Aorta (tissue), 5 donors: Measurements from ENCODE around the gene HEATR5A. TPM values are rescaled to one million over a fixed set of nuclear protein-coding genes. Genes with fewer than 3 reads are reported as not detected.

ENCODE experiments used
- ATAC-seq: fragments of 200-7000 bp; cut with Tn5 transposase; one replicate; pipeline ENCODE4 v1.9.1; 2022; ENCODE audit warnings: moderate library complexity; ENCODE audit not compliant: low FRiP score
- DNase-seq, 2 donors: peaks; one replicate each; pipeline ENCODE4 v3.0.0-alpha.2; 2020
- H3K27ac ChIP-seq, 2 donors: one replicate each; pipeline ENCODE4 v1.5.1; 2013; ENCODE audit warnings: low read length in 2 of 2, mild to moderate bottlenecking in 2 of 2, moderate library complexity in 2 of 2, control low read depth in 1 of 2, inconsistent platforms in 1 of 2, low read depth in 1 of 2
- H3K27me3 ChIP-seq, 2 donors: one replicate each; pipeline ENCODE4 v1.6.1; 2013; ENCODE audit warnings: control low read depth in 1 of 2, low read length in 1 of 2, mild to moderate bottlenecking in 1 of 2, moderate library complexity in 1 of 2; ENCODE audit not compliant: insufficient read depth in 2 of 2, control insufficient read depth in 1 of 2
- H3K36me3 ChIP-seq, 2 donors: one replicate each; pipeline ENCODE4 v1.6.1; 2013; ENCODE audit warnings: control low read depth in 1 of 2, low read length in 1 of 2, mild to moderate bottlenecking in 1 of 2; ENCODE audit not compliant: insufficient read depth in 2 of 2, control insufficient read depth in 1 of 2
- H3K4me1 ChIP-seq, 2 donors: one replicate each; pipeline ENCODE4 v1.6.1; 2013; ENCODE audit warnings: low read length in 2 of 2, control low read depth in 1 of 2, mild to moderate bottlenecking in 1 of 2, moderate library complexity in 1 of 2; ENCODE audit not compliant: insufficient read depth in 2 of 2, control insufficient read depth in 1 of 2
- H3K4me3 ChIP-seq, 2 donors: one replicate each; pipeline ENCODE4 v1.5.1; 2013; ENCODE audit warnings: low read length in 2 of 2, control low read depth in 1 of 2, mild to moderate bottlenecking in 1 of 2
- H3K9me3 ChIP-seq: one replicate; pipeline ENCODE4 v1.6.1; 2013; ENCODE audit warnings: mild to moderate bottlenecking, low read length; ENCODE audit not compliant: control insufficient read depth
- WGBS, 2 donors: extraction: QIAGEN DNeasy Blood & Tissue Kit; methylation state at CpG; one replicate each; pipeline ENCODE4 v1.1.7; 2013; 5-methylcytosine and 5-hydroxymethylcytosine counted together
- intact Hi-C, 2 donors: fragments of 100-400 bp; cut with DNase I; formaldehyde crosslinking; loops; one replicate each; pipeline versions ENCODE4 v1.14.2 to v1.15.0; 2022
- polyA plus RNA-seq, 2 donors: library from polyadenylated mRNA; stranded (reverse); fragments of 200-250 nt; gene quantifications; one replicate each; pipeline ENCODE4 v1.2.3, GENCODE V29; 2013
- total RNA-seq, 2 donors: library from RNA; stranded (reverse); fragmentation: NEBNext Ultra II Directional; extraction: Animal tissue kit (Norgen Biotek cat#: 25700); gene quantifications; one replicate each; pipeline ENCODE4 v1.2.1, GENCODE V29; 2021
- donor health status: healthy with polysubstance abuse.
- donor health status: Bipolar disorder and iron deficiency.
- donor health status: DM: no; HTN: no; CAD: no.
- donor health status: DM: no; HTN: no; CAD: no.
- donor health status: DM: yes; HTN: yes; CAD: no.

HEATR5A gene
- total and polyA plus RNA-seq, 4 donors = 7.5 to 53.0 (median 25.3) TPM

GRCh38 chr14:31297112-31297511 lies 123.2 kb downstream of the HEATR5A start:
- ATAC-seq (no peak), DNase-seq (no peak)
- peaks cover 0 to 3% of the 10 kb centered on the region in 2 donors for H3K4me1 ChIP-seq
- 85% methylated on average over 6 of the region's 6 CpGs for WGBS, 2 donors
- no peaks in the 10 kb centered on the region for H3K9me3 ChIP-seq
- H3K27me3 ChIP-seq = no peaks in the 10 kb centered on the region
- no peaks in the 10 kb centered on the region for H3K36me3 ChIP-seq
- no peak overlapping the region for H3K27ac ChIP-seq
- H3K4me3 ChIP-seq = no peak overlapping the region
- intact Hi-C loops = no loop called here

- 12 to 14% methylated on average over 7 of the region's 7 CpGs for WGBS, 2 donors
- Histone ChIP-seq H3K4me3 (no peak overlapping the region), H3K27ac (peak overlapping the region in 1 of 2 donors; percentile 33), H3K27me3 (no peaks in the 10 kb centered on the region), H3K36me3 (no peaks in the 10 kb centered on the region), H3K9me3 (no peaks in the 10 kb centered on the region), H3K4me1 (peaks cover 0 to 3% of the 10 kb centered on the region in 2 donors)
- ATAC-seq (no peak), DNase-seq (no peak)
- intact Hi-C loops = no loop called here
Observed at GRCh38 chr14:31294746-31295405, 125.5 kb downstream of the HEATR5A start.

- no peak overlapping the region for H3K4me3 ChIP-seq
- H3K9me3 ChIP-seq = no peaks in the 10 kb centered on the region
- WGBS, 2 donors = 60 to 68% methylated on average over 3 of the region's 3 CpGs
- H3K4me1 ChIP-seq = peaks cover 0 to 3% of the 10 kb centered on the region in 2 donors
- intact Hi-C loops = no loop called here
- no peaks in the 10 kb centered on the region for H3K36me3 ChIP-seq
- DNase-seq (no peak), ATAC-seq (no peak)
- H3K27me3 ChIP-seq = no peaks in the 10 kb centered on the region
- H3K27ac ChIP-seq = no peak overlapping the region
Observed at GRCh38 chr14:31292937-31293616, 127.3 kb downstream of the HEATR5A start.

GRCh38 chr14:31291210-31291609 lies 129.1 kb downstream of the HEATR5A start:
- DNase-seq (no peak), ATAC-seq (no peak)
- Histone ChIP-seq H3K27me3 (no peaks in the 10 kb centered on the region), H3K36me3 (no peaks in the 10 kb centered on the region), H3K4me1 (peaks cover 0 to 3% of the 10 kb centered on the region in 2 donors), H3K27ac (no peak overlapping the region), H3K4me3 (no peak overlapping the region), H3K9me3 (no peaks in the 10 kb centered on the region)
- intact Hi-C loops = no loop called here

- H3K27ac ChIP-seq = no peak overlapping the region
- WGBS, 2 donors = 91 to 93% methylated on average over 4 of the region's 4 CpGs
- no peak for ATAC-seq
- H3K4me3 ChIP-seq = no peak overlapping the region
- H3K36me3 ChIP-seq = no peaks in the 10 kb centered on the region
- H3K4me1 ChIP-seq = peaks cover 0 to 2% of the 10 kb centered on the region in 2 donors
- DNase-seq = no peak
- intact Hi-C loops = no loop called here
- H3K9me3 ChIP-seq = no peaks in the 10 kb centered on the region
- H3K27me3 ChIP-seq = no peaks in the 10 kb centered on the region
Observed at GRCh38 chr14:31287294-31287972, 132.9 kb downstream of the HEATR5A start.

DNA sequence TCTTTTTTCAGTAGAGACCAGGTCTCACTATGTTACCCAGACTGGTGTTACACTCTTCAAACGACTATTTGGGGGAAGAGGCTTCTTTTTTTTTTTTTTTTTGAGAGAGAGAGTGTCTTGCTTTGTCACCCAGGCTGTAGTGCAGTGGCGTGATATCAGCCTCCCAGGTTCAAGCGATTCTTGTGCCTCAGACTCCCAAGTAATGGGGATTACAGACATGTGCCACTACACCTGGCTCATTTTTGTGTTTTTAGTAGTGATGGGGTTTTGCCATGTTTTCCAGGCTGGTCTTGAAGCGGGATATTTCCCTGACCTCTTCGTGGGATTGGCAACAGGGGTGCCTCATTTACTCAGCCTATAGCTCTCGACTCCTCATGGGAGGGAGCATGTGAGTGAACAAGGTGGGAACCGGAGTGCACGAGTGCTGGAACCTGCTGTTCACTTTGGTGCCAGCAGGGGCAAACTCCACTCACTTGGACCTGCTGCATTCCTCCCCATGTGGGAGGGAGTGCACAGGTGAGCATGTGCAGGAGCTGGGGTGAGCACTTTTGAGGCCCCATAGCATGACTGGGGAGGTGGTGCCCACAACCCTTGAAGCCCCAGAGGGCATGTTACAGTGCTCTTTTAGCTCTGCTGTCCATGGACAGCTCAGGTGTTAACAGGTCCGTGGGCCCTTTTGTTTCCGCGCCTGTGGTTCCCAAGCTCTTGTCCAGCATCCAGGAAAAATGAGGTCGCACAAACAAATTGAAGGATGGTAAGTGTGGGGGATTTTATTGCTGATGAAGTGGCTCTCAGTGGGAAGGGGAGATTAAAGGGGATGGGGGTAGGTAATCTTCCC lies 133.7 kb downstream of the HEATR5A start:
- no peak overlapping the region for H3K27ac ChIP-seq
- DNase-seq (no peak), ATAC-seq (no peak)
- no peaks in the 10 kb centered on the region for H3K36me3 ChIP-seq
- H3K4me1 ChIP-seq = peaks cover 0 to 2% of the 10 kb centered on the region in 2 donors
- H3K4me3 ChIP-seq = no peak overlapping the region
- H3K9me3 ChIP-seq = no peaks in the 10 kb centered on the region
- no peaks in the 10 kb centered on the region for H3K27me3 ChIP-seq
- 89 to 90% methylated on average over 12 of the region's 12 CpGs for WGBS, 2 donors
- intact Hi-C loops = no loop called here

DNA sequence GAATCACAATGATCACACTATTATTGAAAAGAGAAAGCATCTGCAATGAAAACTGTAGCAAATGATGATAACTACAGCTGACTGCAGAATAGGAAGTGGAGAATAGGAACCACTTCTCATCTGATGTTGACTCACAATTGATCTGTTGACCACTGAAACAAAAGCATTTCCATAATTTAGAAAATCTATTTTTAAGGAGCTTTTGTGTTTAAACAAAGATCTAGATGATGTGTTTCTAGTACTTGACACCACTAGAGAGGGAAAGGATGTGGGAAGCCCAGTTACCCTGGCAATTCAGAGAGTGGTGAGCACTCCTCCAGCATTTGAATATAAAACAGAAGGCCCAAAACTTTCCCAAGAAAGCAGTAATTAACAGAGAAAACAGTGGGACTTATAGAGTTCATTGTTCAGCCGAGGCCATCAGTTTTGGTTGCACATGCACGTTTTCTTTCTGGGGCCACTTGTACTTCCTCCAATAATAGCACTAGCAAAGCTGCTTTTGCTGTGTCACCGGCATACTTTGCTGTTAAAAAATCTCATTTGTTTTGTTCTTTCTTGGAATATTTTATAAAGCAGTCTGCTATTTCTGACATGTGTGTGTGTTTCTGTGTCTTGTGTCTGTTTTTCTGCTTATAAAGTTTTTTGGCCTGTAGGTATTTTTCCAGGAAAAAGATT lies 136.6 kb downstream of the HEATR5A start:
- intact Hi-C loops = no loop called here
- no peak for DNase-seq
- Histone ChIP-seq H3K27me3 (no peaks in the 10 kb centered on the region), H3K27ac (peak overlapping the region in 1 of 2 donors; percentile 60), H3K4me3 (no peak overlapping the region), H3K9me3 (no peaks in the 10 kb centered on the region), H3K4me1 (peaks cover 0 to 2% of the 10 kb centered on the region in 2 donors), H3K36me3 (no peaks in the 10 kb centered on the region)
- ATAC-seq = no peak
- WGBS, 2 donors = 0 to 2% methylated on average over 3 of the region's 3 CpGs

DNA sequence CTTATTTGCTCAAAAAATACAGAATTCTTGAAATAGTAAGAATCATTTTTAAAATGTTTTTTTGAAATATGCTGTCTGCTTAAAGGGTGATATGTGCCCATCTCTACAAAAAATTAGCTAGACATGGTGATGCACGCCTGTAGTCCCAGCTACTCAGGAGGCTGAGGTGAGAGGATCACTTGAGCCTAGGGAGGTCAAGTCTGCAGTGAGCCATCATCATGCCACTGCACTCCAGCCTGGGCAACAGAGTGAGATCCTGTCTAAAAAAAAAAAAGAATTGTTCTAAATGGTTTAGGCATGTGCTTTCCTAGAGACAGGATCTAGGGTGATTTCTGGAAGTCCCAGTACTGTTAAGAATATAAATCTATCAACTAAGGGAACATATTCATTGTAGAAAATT lies 137.2 kb downstream of the HEATR5A start:
- H3K27me3 ChIP-seq = no peaks in the 10 kb centered on the region
- no peaks in the 10 kb centered on the region for H3K36me3 ChIP-seq
- intact Hi-C loops = no loop called here
- WGBS, 2 donors = 96 to 100% methylated on average over 1 of the region's 1 CpG
- no peak for DNase-seq
- no peak for ATAC-seq
- H3K9me3 ChIP-seq = no peaks in the 10 kb centered on the region
- no peak overlapping the region for H3K27ac ChIP-seq
- no peak overlapping the region for H3K4me3 ChIP-seq
- H3K4me1 ChIP-seq = peaks cover 0 to 2% of the 10 kb centered on the region in 2 donors
